ENCODE measurements around the gene LAMTOR4.
"Not testable (repeated sequence)": the region's sequence is repeated elsewhere in the genome, so short reads cannot be mapped to it uniquely, and the experiment has no call there.

Gene LAMTOR4

GRCh38 chr7:100195222-100195621, 46.5 kb downstream of the LAMTOR4 start:
- no peak for DNase-seq (ENCODE audit: extremely low read depth in 1 of 2, low read depth in 1 of 2)

GRCh38 chr7:100195901-100196322, 47.2 kb downstream of the LAMTOR4 start:
- not testable (repeated sequence) for DNase-seq (ENCODE audit: extremely low read depth in 1 of 2, low read depth in 1 of 2)

DNA sequence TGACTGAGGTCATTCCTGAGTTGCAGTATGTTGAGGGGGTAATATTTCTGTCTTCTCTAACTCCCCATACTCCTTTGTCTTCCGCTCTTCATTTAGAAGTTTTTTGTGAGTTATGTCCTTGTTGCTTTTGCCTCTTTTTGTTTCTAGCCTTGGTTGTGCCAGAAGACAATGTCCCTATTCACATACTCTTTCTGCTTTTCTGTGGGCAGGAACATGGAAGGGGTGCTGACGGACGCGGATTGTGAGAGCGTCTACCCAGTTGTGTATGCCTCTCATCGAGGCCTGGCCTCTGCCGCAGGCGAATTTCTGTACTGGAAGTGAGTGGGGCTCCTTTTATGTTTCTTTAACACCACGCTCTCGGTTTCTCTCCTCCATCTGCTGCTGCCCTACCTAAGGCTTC, 49.5 kb downstream of the LAMTOR4 start:
- no peak for DNase-seq (ENCODE audit: extremely low read depth in 1 of 2, low read depth in 1 of 2)

DNA sequence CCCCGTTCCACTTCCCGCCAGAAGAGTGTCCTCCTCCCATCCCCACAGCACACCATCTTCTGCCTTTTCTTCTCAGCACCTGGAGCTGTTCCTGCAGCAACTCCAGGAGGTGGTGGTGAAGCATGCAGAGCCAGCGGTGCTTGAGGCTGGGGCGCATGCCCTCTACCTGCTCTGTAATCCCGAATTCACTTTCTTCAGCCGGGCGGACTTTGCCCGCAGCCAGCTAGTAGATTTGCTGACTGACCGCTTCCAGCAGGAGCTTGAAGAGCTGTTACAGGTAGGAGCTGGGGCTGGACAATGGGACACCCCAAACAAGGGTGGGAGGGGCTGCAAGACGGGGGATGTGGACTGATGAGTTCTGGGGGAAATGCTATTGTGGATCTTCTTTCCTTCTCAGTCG, 52.0 kb downstream of the LAMTOR4 start:
- DNase-seq (ENCODE audit: extremely low read depth in 1 of 2, low read depth in 1 of 2), result no peak
